Testis (tissue), 3 donors: Measurements from ENCODE around the gene XXYLT1. TPM values are rescaled to one million over a fixed set of nuclear protein-coding genes. Genes with fewer than 3 reads are reported as not detected.

Experiments
- DNase-seq: peaks from one replicate; pipeline ENCODE4 v3.0.0-alpha.2; 2019
- H3K27ac ChIP-seq, 2 donors: fragments of 200-600 bp; sonication (generic); one replicate each; pipeline ENCODE4 v1.5.1; 2019
- H3K27me3 ChIP-seq: fragments of 200-600 bp; sonication (generic); one replicate; pipeline ENCODE4 v1.5.1; 2019
- H3K36me3 ChIP-seq: fragments of 200-600 bp; sonication (generic); one replicate; pipeline ENCODE4 v1.5.1; 2017; ENCODE audit warnings: low read depth; ENCODE audit errors: missing control alignments
- H3K4me1 ChIP-seq: fragments of 200-600 bp; sonication (generic); one replicate; pipeline ENCODE4 v1.5.1; 2019
- H3K4me3 ChIP-seq, 2 donors: fragments of 200-600 bp; sonication (generic); one replicate each; pipeline ENCODE4 v1.5.1; 2017 to 2019
- H3K9me3 ChIP-seq: fragments of 200-600 bp; sonication (generic); one replicate; pipeline ENCODE4 v1.5.1; 2017
- CTCF ChIP-seq, 3 experiments: fragments of 450-650 bp in 2 of 3; fragments of 200-600 bp in 1 of 3; sonication (generic) in 1 of 3; IDR thresholded peaks; one replicate each; pipeline ENCODE4 v1.5.1; 2016 to 2019; ENCODE audit warnings: antibody characterized with exemption in 3 of 3, mild to moderate bottlenecking in 2 of 3, moderate library complexity in 1 of 3
- POLR2A ChIP-seq: fragments of 450-650 bp; IDR thresholded peaks from one replicate; pipeline ENCODE4 v1.6.1; 2017; ENCODE audit warnings: antibody characterized with exemption, mild to moderate bottlenecking, moderate library complexity
- WGBS, 2 donors: methylation state at CpG; one replicate each; pipeline ENCODE4 v1.1.5; 2018; 5-methylcytosine and 5-hydroxymethylcytosine counted together
- intact Hi-C: fragments of 100-400 bp; cut with DNase I; formaldehyde crosslinking; loops from one replicate; pipeline ENCODE4 v1.15.1; 2023; ENCODE audit warnings: low total_unique reads
- polyA plus RNA-seq: library from polyadenylated mRNA; stranded (reverse); fragments of 350-450 nt; fragmentation: Illumina TruSeq; extraction: RNeasy Lipid Tissue Mini Kit (QIAGEN cat#74804); gene quantifications from one replicate; pipeline ENCODE4 v1.2.3, GENCODE V29; 2014; ENCODE audit warnings: low read depth, low replicate concordance; ENCODE audit not compliant: insufficient read depth
- total RNA-seq, 2 donors: library from RNA; depleted of rRNA; stranded (reverse); fragments of >200 nt; gene quantifications; one replicate each; pipeline ENCODE4 v1.2.3, GENCODE V29; 2016

Gene XXYLT1
- total and polyA plus RNA-seq, 3 donors from 2014 or later: 7.2 to 12.5 (median 11.1) TPM

- no peak overlapping the region for H3K27ac ChIP-seq
- no peaks in the 10 kb centered on the region for H3K27me3 ChIP-seq
- H3K4me1 ChIP-seq: peaks cover 8% of the 10 kb centered on the region
- intact Hi-C loops: no loop called here
- H3K9me3 ChIP-seq: no peaks in the 10 kb centered on the region
- TF ChIP-seq CTCF (IDR thresholded peaks at IDR 0.05) (no peak), POLR2A (no peak)
- peak; percentile 26 for DNase-seq
- no peaks in the 10 kb centered on the region for H3K36me3 ChIP-seq
- no peak overlapping the region for H3K4me3 ChIP-seq
- 66 to 72% methylated on average over 17 of the region's 17 CpGs for WGBS, 2 donors
Measured at GRCh38 chr3:195178124-195178910, 92.6 kb downstream of the XXYLT1 start.

GRCh38 chr3:195177422-195178123 is 93.4 kb downstream of the XXYLT1 start:
- TF ChIP-seq POLR2A (no peak), CTCF (IDR thresholded peaks at IDR 0.05) (no peak)
- H3K27ac ChIP-seq: no peak overlapping the region
- no peaks in the 10 kb centered on the region for H3K9me3 ChIP-seq
- 90 to 92% methylated on average over 6 of the region's 6 CpGs for WGBS, 2 donors
- no peak overlapping the region for H3K4me3 ChIP-seq
- intact Hi-C loops: no loop called here
- H3K36me3 ChIP-seq: no peaks in the 10 kb centered on the region
- H3K27me3 ChIP-seq: no peaks in the 10 kb centered on the region
- no peak for DNase-seq
- H3K4me1 ChIP-seq: peaks cover 7% of the 10 kb centered on the region

- Histone ChIP-seq H3K4me1 (no peaks in the 10 kb centered on the region), H3K9me3 (no peaks in the 10 kb centered on the region), H3K36me3 (no peaks in the 10 kb centered on the region), H3K27ac (no peak overlapping the region), H3K4me3 (no peak overlapping the region), H3K27me3 (no peaks in the 10 kb centered on the region)
- 96 to 98% methylated on average over 11 to 12 of the region's 12 CpGs for WGBS, 2 donors
- DNase-seq: no peak
- intact Hi-C loops: no loop called here
- TF ChIP-seq POLR2A (no peak), CTCF (IDR thresholded peaks at IDR 0.05) (no peak)
Measured at GRCh38 chr3:195176776-195177175, 94.2 kb downstream of the XXYLT1 start.

GRCh38 chr3:195175476-195176337 is 95.3 kb downstream of the XXYLT1 start:
- H3K9me3 ChIP-seq: no peaks in the 10 kb centered on the region
- WGBS, 2 donors: 94 to 95% methylated on average over 9 to 13 of the region's 13 CpGs
- no peak overlapping the region for H3K4me3 ChIP-seq
- H3K27me3 ChIP-seq: no peaks in the 10 kb centered on the region
- H3K27ac ChIP-seq: no peak overlapping the region
- no peak for DNase-seq
- no peaks in the 10 kb centered on the region for H3K4me1 ChIP-seq
- no peaks in the 10 kb centered on the region for H3K36me3 ChIP-seq
- intact Hi-C loops: no loop called here
- TF ChIP-seq CTCF (IDR thresholded peaks at IDR 0.05): no peak
- no peak for TF ChIP-seq POLR2A
